ENCODE data around the gene RUVBL2. TPM values are rescaled to one million over a fixed set of nuclear protein-coding genes. Genes with fewer than 3 reads are reported as not detected.

RUVBL2 gene
- total and polyA plus RNA-seq, 8 donors, result 0.58 to 96.0 (median 61.2) TPM

GRCh38 chr19:48961673-48962028 is 32.0 kb upstream of the RUVBL2 start:
- H3K27me3 ChIP-seq, result no peaks in the 10 kb centered on the region
- DNase-seq, result no peak
- 78 to 86% (median 83%) methylated on average over 6 to 12 of the region's 12 CpGs for WGBS, 5 donors
- peaks cover 35 to 65% (median 46%) of the 10 kb centered on the region in 4 donors for H3K4me1 ChIP-seq
- no peak overlapping the region for H3K4me3 ChIP-seq
- peaks cover 9 to 16% (median 10%) of the 10 kb centered on the region in 4 donors for H3K36me3 ChIP-seq
- H3K27ac ChIP-seq, result peak overlapping the region; percentile 93 to 97 (median 96)
- TF ChIP-seq POLR2A (IDR thresholded peaks at IDR 0.05), result no peak
- TF ChIP-seq CTCF (IDR thresholded peaks at IDR 0.05), result no peak
- no peak for TF ChIP-seq POLR2AphosphoS5 (IDR thresholded peaks at IDR 0.05)
- no peak for TF ChIP-seq EP300 (IDR thresholded peaks at IDR 0.05)
- no peaks in the 10 kb centered on the region for H3K9me3 ChIP-seq
- intact Hi-C loops (cut with DNase I; ENCODE audit: low total_unique reads), result no loop called here

- Histone ChIP-seq H3K4me3 (peak overlapping the region in 1 of 4 donors; percentile 6), H3K36me3 (peaks cover 12 to 22% (median 15%) of the 10 kb centered on the region in 4 donors), H3K27me3 (no peaks in the 10 kb centered on the region), H3K27ac (peak overlapping the region; percentile 93 to 97 (median 96)), H3K9me3 (no peaks in the 10 kb centered on the region), H3K4me1 (peaks cover 40 to 71% (median 52%) of the 10 kb centered on the region in 4 donors)
- DNase-seq, result peak; percentile 79 to 89
- no peak for TF ChIP-seq CTCF (IDR thresholded peaks at IDR 0.05)
- TF ChIP-seq POLR2AphosphoS5 (IDR thresholded peaks at IDR 0.05), result peak in 2 of 3 donors; percentile 73 to 84
- peak in 1 of 4 donors; percentile 18 for TF ChIP-seq POLR2A (IDR thresholded peaks at IDR 0.05)
- TF ChIP-seq EP300 (IDR thresholded peaks at IDR 0.05), result no peak
- intact Hi-C loops (cut with DNase I; ENCODE audit: low total_unique reads), result no loop called here
- 41 to 45% (median 43%) methylated on average over 18 to 22 of the region's 22 CpGs for WGBS, 5 donors
Observed at GRCh38 chr19:48962029-48962848, 31.4 kb upstream of the RUVBL2 start.

- Histone ChIP-seq H3K36me3 (peaks cover 12 to 21% (median 20%) of the 10 kb centered on the region in 4 donors), H3K27ac (peak overlapping the region; percentile 93 to 97 (median 96)), H3K9me3 (no peaks in the 10 kb centered on the region), H3K4me3 (peak overlapping the region in 1 of 4 donors; percentile 6), H3K27me3 (no peaks in the 10 kb centered on the region), H3K4me1 (peaks cover 42 to 76% (median 57%) of the 10 kb centered on the region in 4 donors)
- DNase-seq, result no peak
- intact Hi-C loops (cut with DNase I; ENCODE audit: low total_unique reads), result no loop called here
- TF ChIP-seq CTCF (IDR thresholded peaks at IDR 0.05), result no peak
- no peak for TF ChIP-seq EP300 (IDR thresholded peaks at IDR 0.05)
- no peak for TF ChIP-seq POLR2AphosphoS5 (IDR thresholded peaks at IDR 0.05)
- TF ChIP-seq POLR2A (IDR thresholded peaks at IDR 0.05), result no peak
- 39 to 57% (median 41%) methylated on average over 3 to 7 of the region's 7 CpGs for WGBS, 5 donors
Observed at GRCh38 chr19:48962849-48963165, 30.9 kb upstream of the RUVBL2 start.

- TF ChIP-seq CTCF (IDR thresholded peaks at IDR 0.05) (no peak), POLR2AphosphoS5 (IDR thresholded peaks at IDR 0.05) (peak; percentile 54 to 67 (median 64)), EP300 (IDR thresholded peaks at IDR 0.05) (peak; percentile 75), POLR2A (IDR thresholded peaks at IDR 0.05) (no peak)
- peak overlapping the region; percentile 77 to 98 (median 90) for H3K4me3 ChIP-seq
- peak overlapping the region; percentile 93 to 97 (median 96) for H3K27ac ChIP-seq
- DNase-seq, result peak; percentile 77 to 94
- intact Hi-C loops (cut with DNase I; ENCODE audit: low total_unique reads), result no loop called here
- no peaks in the 10 kb centered on the region for H3K9me3 ChIP-seq
- WGBS, 5 donors, result 3 to 9% (median 7%) methylated on average over 23 to 28 of the region's 28 CpGs
- peaks cover 42 to 84% (median 63%) of the 10 kb centered on the region in 4 donors for H3K4me1 ChIP-seq
- no peaks in the 10 kb centered on the region for H3K27me3 ChIP-seq
- H3K36me3 ChIP-seq, result peaks cover 12 to 29% (median 24%) of the 10 kb centered on the region in 4 donors
Observed at GRCh38 chr19:48963371-48964204, 30.1 kb upstream of the RUVBL2 start.
